ENCODE results near the gene RPS19. TPM values are rescaled to one million over a fixed set of nuclear protein-coding genes. Genes with fewer than 3 reads are reported as not detected.

Gene RPS19
- polyA plus RNA-seq, 1 donor from 2014 or later: 783 TPM

GRCh38 chr19:41843371-41843770 lies 16.7 kb upstream of the RPS19 start:
- H2AFZ ChIP-seq (ENCODE audit: low read depth, low read length): no peak overlapping the region
- H3K4me2 ChIP-seq (ENCODE audit: low read length): no peak overlapping the region
- no peak overlapping the region for H3K9ac ChIP-seq (ENCODE audit: low read length)
- H3K4me3 ChIP-seq (ENCODE audit: low read length): no peak overlapping the region
- no peaks in the 10 kb centered on the region for H3K27me3 ChIP-seq (ENCODE audit: insufficient read depth, low read depth, low read length)
- H3K36me3 ChIP-seq (ENCODE audit: insufficient read depth, low read length): no peaks in the 10 kb centered on the region
- no peak for TF ChIP-seq TAF1 (IDR thresholded peaks at IDR 0.05; ENCODE audit: low read depth)
- TF ChIP-seq REST (IDR thresholded peaks at IDR 0.05; ENCODE audit: borderline replicate concordance): no peak
- TF ChIP-seq SMC3 (conservative IDR thresholded peaks at IDR 0.05; ENCODE audit: poor library complexity): no peak
- TF ChIP-seq CTCF (IDR thresholded peaks at IDR 0.05; ENCODE audit: poor library complexity, severe bottlenecking): no peak
- TF ChIP-seq MXI1 (conservative IDR thresholded peaks at IDR 0.05; ENCODE audit: poor library complexity, severe bottlenecking): no peak
- TF ChIP-seq RAD21 (conservative IDR thresholded peaks at IDR 0.05): no peak
- no peak for TF ChIP-seq POLR2AphosphoS5 (IDR thresholded peaks at IDR 0.05)
- H3K79me2 ChIP-seq (replicated peaks; ENCODE audit: insufficient read depth, low read length): no peaks in the 10 kb centered on the region
- H3F3A ChIP-seq (ENCODE audit: insufficient read depth, low read length, poor library complexity, severe bottlenecking): no peaks in the 10 kb centered on the region
- no peaks in the 10 kb centered on the region for H4K20me1 ChIP-seq (ENCODE audit: insufficient read depth)
- H3K27ac ChIP-seq (ENCODE audit: low read length): no peak overlapping the region
- no peaks in the 10 kb centered on the region for H3K9me2 ChIP-seq (ENCODE audit: insufficient read depth, low read length)
- H3K9me3 ChIP-seq (ENCODE audit: low read length): no peaks in the 10 kb centered on the region

- Histone ChIP-seq H3K9me3 (ENCODE audit: low read length) (no peaks in the 10 kb centered on the region), H3K4me3 (ENCODE audit: low read length) (no peak within 1 kb of the TSS), H4K20me1 (ENCODE audit: insufficient read depth) (no peaks in the 10 kb centered on the region), H3K9me2 (ENCODE audit: insufficient read depth, low read length) (no peaks in the 10 kb centered on the region), H3K79me2 (replicated peaks; ENCODE audit: insufficient read depth, low read length) (no peaks in the 10 kb centered on the region), H3K36me3 (ENCODE audit: insufficient read depth, low read length) (no peaks in the 10 kb centered on the region), H3K27ac (ENCODE audit: low read length) (no peak within 1 kb of the TSS), H3K4me2 (ENCODE audit: low read length) (no peak within 1 kb of the TSS), H2AFZ (ENCODE audit: low read depth, low read length) (no peak within 1 kb of the TSS), H3F3A (ENCODE audit: insufficient read depth, low read length, poor library complexity, severe bottlenecking) (no peaks in the 10 kb centered on the region), H3K9ac (ENCODE audit: low read length) (no peak within 1 kb of the TSS), H3K27me3 (ENCODE audit: insufficient read depth, low read depth, low read length) (no peaks in the 10 kb centered on the region)
- TF ChIP-seq REST (IDR thresholded peaks at IDR 0.05; ENCODE audit: borderline replicate concordance) (no peak), RAD21 (conservative IDR thresholded peaks at IDR 0.05) (no peak), CTCF (IDR thresholded peaks at IDR 0.05; ENCODE audit: poor library complexity, severe bottlenecking) (no peak), TAF1 (IDR thresholded peaks at IDR 0.05; ENCODE audit: low read depth) (no peak), EZH2 (IDR thresholded peaks at IDR 0.05; ENCODE audit: borderline replicate concordance, insufficient read depth, low read length, poor library complexity, severe bottlenecking) (no peak), POLR2AphosphoS5 (IDR thresholded peaks at IDR 0.05) (no peak), EP300 (conservative IDR thresholded peaks at IDR 0.05; ENCODE audit: poor library complexity, severe bottlenecking) (no peak), MXI1 (conservative IDR thresholded peaks at IDR 0.05; ENCODE audit: poor library complexity, severe bottlenecking) (no peak), SMC3 (conservative IDR thresholded peaks at IDR 0.05; ENCODE audit: poor library complexity) (no peak)
These were observed 15.5 kb upstream of the RPS19 start, which contains the start of gene LYPD4 for GRCh38 chr19:41844601-41845000. TSS of gene LYPD4 (minus strand) at chr19:41844683. CDS start at chr19:41839285, 5,398 bp downstream.
